GM12873 (cell line): ENCODE data around the gene SNRPD2.

Experiments
- TF ChIP-seq, protein P1 (sequence below): IDR thresholded peaks from 2 replicates; pipeline ENCODE4 v1.5.1; 2012; ENCODE audit warnings: low read depth, mild to moderate bottlenecking, moderate library complexity, low read length, control low read depth; ENCODE audit not compliant: insufficient read depth; ENCODE audit errors: missing control alignments

SNRPD2 gene

DNA sequence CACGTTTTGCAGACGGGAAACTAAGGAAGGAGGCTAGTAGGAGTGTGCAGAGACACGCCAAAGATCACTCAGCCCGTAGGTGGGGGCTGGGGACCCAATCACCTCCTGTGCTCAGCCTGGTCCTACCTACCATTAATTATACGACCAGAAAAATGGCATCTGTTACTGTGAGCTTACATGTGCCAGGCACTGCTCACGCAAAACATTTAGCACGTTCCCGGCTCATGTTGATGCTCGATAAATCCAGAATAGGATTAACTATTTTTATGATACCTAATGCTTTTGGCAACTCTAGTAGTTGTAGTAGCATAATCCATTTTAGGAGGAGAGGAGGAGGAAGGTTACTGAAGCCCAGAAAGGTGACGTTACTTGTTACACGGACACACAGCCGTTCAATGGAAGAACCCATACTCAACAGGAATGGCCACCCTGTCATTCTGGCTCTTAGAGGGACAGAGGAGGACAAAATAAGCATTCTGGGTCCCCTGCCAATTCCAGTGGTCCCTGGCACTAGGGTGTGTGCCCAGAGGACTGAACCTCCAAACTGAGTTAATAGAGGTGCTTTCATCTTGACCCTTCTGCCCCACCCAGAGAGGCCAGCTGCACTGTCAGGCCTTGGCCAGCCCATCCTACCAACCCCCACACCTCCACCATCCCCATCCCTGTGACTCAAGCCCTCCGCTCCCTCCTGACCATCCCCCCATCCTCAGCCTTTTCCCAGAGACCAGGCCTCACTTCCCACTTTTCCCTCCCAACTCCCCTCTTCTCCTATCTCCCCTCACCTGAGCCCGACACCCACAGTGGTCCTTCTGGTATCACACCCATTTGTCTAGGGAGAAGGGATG, 47.6 kb downstream of the SNRPD2 start:
- TF ChIP-seq, protein P1, sequence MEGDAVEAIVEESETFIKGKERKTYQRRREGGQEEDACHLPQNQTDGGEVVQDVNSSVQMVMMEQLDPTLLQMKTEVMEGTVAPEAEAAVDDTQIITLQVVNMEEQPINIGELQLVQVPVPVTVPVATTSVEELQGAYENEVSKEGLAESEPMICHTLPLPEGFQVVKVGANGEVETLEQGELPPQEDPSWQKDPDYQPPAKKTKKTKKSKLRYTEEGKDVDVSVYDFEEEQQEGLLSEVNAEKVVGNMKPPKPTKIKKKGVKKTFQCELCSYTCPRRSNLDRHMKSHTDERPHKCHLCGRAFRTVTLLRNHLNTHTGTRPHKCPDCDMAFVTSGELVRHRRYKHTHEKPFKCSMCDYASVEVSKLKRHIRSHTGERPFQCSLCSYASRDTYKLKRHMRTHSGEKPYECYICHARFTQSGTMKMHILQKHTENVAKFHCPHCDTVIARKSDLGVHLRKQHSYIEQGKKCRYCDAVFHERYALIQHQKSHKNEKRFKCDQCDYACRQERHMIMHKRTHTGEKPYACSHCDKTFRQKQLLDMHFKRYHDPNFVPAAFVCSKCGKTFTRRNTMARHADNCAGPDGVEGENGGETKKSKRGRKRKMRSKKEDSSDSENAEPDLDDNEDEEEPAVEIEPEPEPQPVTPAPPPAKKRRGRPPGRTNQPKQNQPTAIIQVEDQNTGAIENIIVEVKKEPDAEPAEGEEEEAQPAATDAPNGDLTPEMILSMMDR = no peak

DNA sequence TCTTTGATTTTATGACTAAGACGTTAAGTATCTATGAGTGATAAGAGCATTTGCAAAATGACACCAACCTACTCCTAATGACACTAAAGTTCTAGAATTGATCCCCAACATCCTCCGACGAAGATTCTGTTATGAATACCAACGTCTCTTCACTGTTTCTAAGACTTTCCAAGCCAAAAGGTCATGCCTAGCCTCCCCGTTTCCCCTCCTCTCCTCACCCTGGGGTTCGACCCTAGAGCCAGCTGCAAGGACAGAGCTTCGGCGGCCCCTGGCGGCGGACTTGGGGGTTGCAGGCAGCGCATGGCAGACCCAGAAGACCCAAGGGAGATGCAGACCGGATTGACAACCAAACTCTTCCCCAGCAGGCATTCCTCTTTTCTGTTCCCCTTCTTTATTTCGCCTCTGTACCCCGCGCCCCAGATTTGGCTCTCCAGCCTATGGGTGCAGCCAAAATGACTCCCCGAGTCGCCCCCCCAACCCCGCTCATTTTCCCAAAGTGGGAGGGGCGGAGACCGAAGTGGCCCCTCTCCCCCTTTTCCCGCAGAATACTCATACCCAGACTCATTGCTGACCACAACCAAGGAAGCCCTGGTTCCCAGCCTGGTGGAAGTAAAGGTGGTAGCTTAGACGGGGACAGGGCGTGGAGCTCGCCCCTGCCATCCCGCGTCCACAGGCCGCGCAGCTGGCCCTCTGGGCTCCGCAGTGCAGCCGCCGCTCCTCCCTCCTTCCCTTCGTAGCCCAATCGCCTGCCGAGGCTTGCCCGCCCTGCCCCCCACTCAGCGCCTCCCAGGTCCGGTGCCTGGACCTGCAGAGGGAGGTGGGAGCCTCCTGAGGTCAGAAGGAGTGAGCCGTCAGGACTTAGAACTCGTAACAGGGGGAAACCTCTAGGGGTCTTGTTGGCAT, 48.5 kb downstream of the SNRPD2 start:
- TF ChIP-seq, protein P1 = peak; percentile 99

DNA sequence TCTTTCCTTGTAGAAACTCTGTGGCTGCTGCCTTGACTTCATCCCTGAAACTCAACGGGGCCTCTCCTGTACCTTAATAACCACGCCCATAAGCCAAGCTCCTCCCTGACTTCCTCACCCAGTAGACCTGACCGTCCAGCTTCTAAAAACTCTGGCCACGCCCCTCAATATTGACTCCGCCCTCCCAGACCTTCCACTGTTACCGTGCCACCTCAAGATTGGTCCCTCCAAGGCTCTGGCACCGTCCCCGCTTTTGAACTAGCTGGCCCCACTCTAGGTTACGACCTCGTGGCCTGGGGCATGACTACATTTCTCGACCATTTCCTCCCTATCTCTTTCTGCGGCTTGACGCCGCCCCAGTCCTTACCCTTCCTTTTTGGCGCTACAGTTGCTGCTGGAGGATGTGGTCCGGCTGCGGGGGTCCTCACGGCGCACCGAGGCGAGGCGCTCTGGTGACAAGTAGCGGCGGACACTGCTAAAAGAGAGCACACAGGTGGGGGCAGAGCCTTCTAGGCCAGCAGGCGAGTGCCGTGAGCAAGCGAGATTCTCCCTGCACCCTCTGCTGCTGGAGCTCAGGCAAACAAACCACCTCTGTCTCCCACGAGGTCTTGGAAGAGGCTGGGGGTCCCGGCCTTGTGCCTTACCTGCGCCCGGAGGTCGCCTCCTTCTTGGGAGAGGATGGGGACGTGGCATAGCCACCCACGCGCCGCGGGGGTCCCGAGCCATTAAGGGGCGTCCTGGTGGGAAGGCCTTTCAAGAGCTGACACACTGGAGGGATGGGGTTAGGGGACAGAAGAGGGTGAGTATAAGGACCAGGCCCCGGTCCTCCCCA, 50.3 kb downstream of the SNRPD2 start:
- TF ChIP-seq, protein P1 = no peak

DNA sequence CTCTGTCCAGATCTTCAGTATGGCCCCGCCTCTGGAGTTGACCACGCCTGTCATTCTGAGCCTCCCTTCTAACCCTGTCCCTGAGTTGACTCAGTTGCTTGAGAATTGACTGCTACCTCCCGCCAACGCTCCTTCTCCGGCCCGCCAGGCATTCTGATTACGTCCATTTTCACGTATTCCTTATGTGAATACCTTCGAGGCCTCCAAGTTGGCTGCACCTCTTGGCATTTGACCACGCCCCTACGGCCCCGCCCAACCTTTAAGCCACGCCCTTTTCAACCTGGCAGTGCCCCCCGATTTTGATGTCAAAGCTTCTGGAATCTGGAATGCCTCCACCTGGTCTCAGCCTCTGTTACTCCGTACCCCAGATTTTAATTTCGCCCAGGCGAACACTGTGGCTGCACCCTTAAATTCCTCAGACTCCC, 50.9 kb downstream of the SNRPD2 start:
- TF ChIP-seq, protein P1 = no peak

DNA sequence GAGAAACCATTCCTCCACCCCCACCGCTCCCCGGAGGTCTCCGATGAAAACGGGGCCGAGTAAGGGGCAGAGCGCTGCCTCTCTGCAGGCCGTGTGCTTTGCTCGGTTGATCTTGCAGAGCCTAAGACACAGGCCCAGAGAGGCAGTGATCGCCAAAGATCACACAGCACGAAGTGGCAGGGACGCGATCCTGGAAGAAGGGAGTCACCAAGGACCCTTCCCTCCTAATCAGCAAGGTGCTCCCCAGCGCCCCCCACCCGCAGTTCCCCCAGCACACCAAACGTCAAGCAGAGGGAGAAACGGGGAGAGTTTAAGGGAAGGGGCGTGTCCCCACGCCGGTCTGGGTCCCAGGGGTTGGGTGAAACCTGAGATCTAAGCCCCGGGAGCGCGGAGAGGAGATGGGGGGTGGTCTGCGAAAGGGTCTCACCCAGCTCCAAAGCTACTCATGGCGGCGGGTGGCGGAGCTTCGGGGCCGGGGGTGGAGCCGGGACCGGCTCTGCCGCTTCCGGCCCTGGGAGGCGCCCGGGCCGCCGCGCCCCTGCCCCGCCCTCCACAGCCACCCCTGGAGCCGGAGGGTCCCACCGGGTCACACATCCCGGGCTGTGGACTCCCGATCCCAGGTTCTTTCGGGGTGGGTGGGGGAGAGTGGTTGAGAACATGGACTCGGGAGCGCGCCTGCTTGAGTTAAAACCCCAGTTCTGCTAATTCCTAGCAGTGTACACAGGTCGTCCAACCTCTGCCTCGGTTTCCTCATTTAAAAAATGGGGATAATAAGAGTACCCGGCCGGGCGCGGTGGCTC, 52.6 kb downstream of the SNRPD2 start, which contains the start of gene EML2:
TSS of gene EML2 (minus strand) at position 468 of the 800 bp plus-strand sequence. CDS start at position 447, 21 bp downstream.
- TF ChIP-seq, protein P1 = peak; percentile 50

DNA sequence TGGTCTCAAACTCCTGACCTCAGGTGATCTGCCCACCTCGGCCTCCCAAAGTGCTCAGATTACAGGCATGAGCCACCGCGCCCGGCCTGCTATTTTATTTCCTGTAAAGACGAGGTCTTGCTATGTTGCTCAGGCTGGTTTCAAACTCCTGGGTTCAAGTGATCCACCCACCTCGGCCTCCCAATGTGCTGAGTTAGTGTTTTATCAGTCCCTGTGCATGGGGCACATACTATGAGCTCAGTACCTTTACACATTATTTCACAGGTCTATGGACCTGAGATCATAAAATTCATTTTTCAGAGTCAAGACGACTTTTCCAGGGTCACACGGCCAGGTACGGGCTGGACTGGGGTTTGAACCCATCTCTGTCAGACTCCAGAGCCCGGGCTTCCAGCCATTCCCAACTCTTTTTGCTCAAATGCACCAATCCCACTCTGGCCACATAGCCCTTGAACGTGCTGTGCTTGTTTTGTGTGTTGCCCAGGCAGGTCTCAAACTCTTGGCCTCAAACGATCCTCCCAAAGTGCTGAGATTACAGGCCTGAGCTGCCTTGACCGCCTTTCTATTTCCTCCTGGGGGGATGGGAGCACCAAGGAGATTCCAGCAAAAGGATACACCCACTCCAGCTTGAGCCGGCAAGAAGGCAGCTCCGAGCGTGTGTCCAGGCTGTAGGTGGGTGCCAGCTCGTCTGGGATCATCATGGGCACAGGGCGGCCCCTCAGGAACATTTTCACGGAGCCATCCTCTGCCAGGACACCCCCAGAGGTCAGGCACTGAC, 53.7 kb downstream of the SNRPD2 start:
- TF ChIP-seq, protein P1 = no peak
